Thyroid gland (tissue), 4 donors: ENCODE results near the gene AADAT. TPM values are rescaled to one million over a fixed set of nuclear protein-coding genes. Genes with fewer than 3 reads are reported as not detected.

Experiments
- DNase-seq, 2 donors: peaks; one replicate each; pipeline ENCODE4 v3.0.0-alpha.2; 2019
- H3K27ac ChIP-seq, 3 donors: fragments of 200-600 bp; sonication (generic); 1 replicate in 2 of 3; 2 replicates in 1 of 3; pipeline ENCODE4 v1.5.1; 2016 to 2019; ENCODE audit warnings: mild to moderate bottlenecking in 1 of 3, moderate library complexity in 1 of 3
- H3K27me3 ChIP-seq: fragments of 200-600 bp; sonication (generic); one replicate; pipeline ENCODE4 v1.5.1; 2019
- H3K36me3 ChIP-seq, 2 donors: fragments of 200-600 bp; sonication (generic); one replicate each; pipeline ENCODE4 v1.5.1; 2016 to 2019
- H3K4me1 ChIP-seq, 2 donors: fragments of 200-600 bp; sonication (generic); one replicate each; pipeline ENCODE4 v1.5.1; 2017 to 2019
- H3K4me3 ChIP-seq, 3 donors: fragments of 200-600 bp; sonication (generic); replicated peaks in 1 of 3; 1 replicate in 2 of 3; 2 replicates in 1 of 3; pipeline ENCODE4 v1.5.1; 2016; ENCODE audit warnings: mild to moderate bottlenecking in 1 of 3
- H3K9me3 ChIP-seq: fragments of 200-600 bp; sonication (generic); one replicate; pipeline ENCODE4 v1.5.1; 2017
- CTCF ChIP-seq, 6 experiments: fragments of 200-600 bp in 3 of 6; fragments of 450-650 bp in 3 of 6; sonication (generic) in 3 of 6; IDR thresholded peaks; one replicate each; pipeline ENCODE4 v1.5.1; 2016 to 2019; ENCODE audit warnings: antibody characterized with exemption in 6 of 6, mild to moderate bottlenecking in 2 of 6, inconsistent platforms in 1 of 6, moderate library complexity in 1 of 6
- POLR2A ChIP-seq, 2 donors: fragments of 450-650 bp; IDR thresholded peaks; one replicate each; pipeline ENCODE4 v1.6.1; 2017; ENCODE audit warnings: antibody characterized with exemption in 2 of 2, mild to moderate bottlenecking in 2 of 2, moderate library complexity in 1 of 2
- WGBS, 2 donors: methylation state at CpG; one replicate each; pipeline ENCODE4 v1.1.5; 2017; 5-methylcytosine and 5-hydroxymethylcytosine counted together
- intact Hi-C: fragments of 100-400 bp; cut with DNase I; formaldehyde crosslinking; loops from one replicate; pipeline ENCODE4 v1.15.1; 2023
- total RNA-seq, 4 donors: library from RNA; depleted of rRNA; stranded (reverse); fragments of >200 nt; gene quantifications; one replicate each; pipeline ENCODE4 v1.2.3, GENCODE V29; 2016

Gene AADAT
- total RNA-seq, 4 donors from 2014 or later: 5.7 to 12.1 (median 8.9) TPM

- TF ChIP-seq POLR2A (IDR thresholded peaks at IDR 0.05) (no peak), CTCF (IDR thresholded peaks at IDR 0.05) (no peak)
- Histone ChIP-seq H3K27ac (no peak overlapping the region), H3K9me3 (no peaks in the 10 kb centered on the region), H3K27me3 (no peaks in the 10 kb centered on the region), H3K4me1 (no peaks in the 10 kb centered on the region), H3K4me3 (no peak overlapping the region), H3K36me3 (peaks cover 0 to 9% of the 10 kb centered on the region in 2 donors)
- intact Hi-C loops: no loop called here
- DNase-seq: no peak
- WGBS, 2 donors: 79 to 85% methylated on average over 2 of the region's 2 CpGs
These were observed 6.2 kb downstream of the AADAT start for GRCh38 chr4:170083541-170083940.

- WGBS, 2 donors: 87 to 95% methylated on average over 2 to 3 of the region's 3 CpGs
- Histone ChIP-seq H3K4me3 (no peak overlapping the region), H3K36me3 (peaks cover 4 to 6% of the 10 kb centered on the region in 2 donors), H3K27me3 (no peaks in the 10 kb centered on the region), H3K9me3 (no peaks in the 10 kb centered on the region), H3K27ac (no peak overlapping the region), H3K4me1 (no peaks in the 10 kb centered on the region)
- TF ChIP-seq CTCF (IDR thresholded peaks at IDR 0.05): no peak
- TF ChIP-seq POLR2A (IDR thresholded peaks at IDR 0.05): no peak
- DNase-seq: no peak
- intact Hi-C loops: no loop called here
These were observed 9.3 kb downstream of the AADAT start for GRCh38 chr4:170080496-170080895.

- peaks cover 4 to 6% of the 10 kb centered on the region in 2 donors for H3K36me3 ChIP-seq
- no peak for DNase-seq
These were observed 9.8 kb downstream of the AADAT start for GRCh38 chr4:170079981-170080380.

GRCh38 chr4:170071196-170071595, 18.6 kb downstream of the AADAT start:
- Histone ChIP-seq H3K27ac (no peak overlapping the region), H3K4me3 (no peak overlapping the region), H3K4me1 (no peaks in the 10 kb centered on the region), H3K9me3 (no peaks in the 10 kb centered on the region), H3K27me3 (no peaks in the 10 kb centered on the region), H3K36me3 (peaks cover 0 to 2% of the 10 kb centered on the region in 2 donors)
- intact Hi-C loops: no loop called here
- 92 to 96% methylated on average over 6 of the region's 6 CpGs for WGBS, 2 donors
- no peak for DNase-seq
- TF ChIP-seq POLR2A (IDR thresholded peaks at IDR 0.05) (no peak), CTCF (IDR thresholded peaks at IDR 0.05) (no peak)

More at GRCh38 chr4:170079981-170080380, 9.8 kb downstream of the AADAT start:
- no peak overlapping the region for H3K4me3 ChIP-seq
- 92 to 94% methylated on average over 2 of the region's 2 CpGs for WGBS, 2 donors
- no peaks in the 10 kb centered on the region for H3K4me1 ChIP-seq
- H3K9me3 ChIP-seq: no peaks in the 10 kb centered on the region
- intact Hi-C loops: no loop called here
- H3K27me3 ChIP-seq: no peaks in the 10 kb centered on the region
- no peak overlapping the region for H3K27ac ChIP-seq
- no peak for TF ChIP-seq CTCF (IDR thresholded peaks at IDR 0.05)
- no peak for TF ChIP-seq POLR2A (IDR thresholded peaks at IDR 0.05)

GRCh38 chr4:170068438-170069128, 21.2 kb downstream of the AADAT start:
- DNase-seq: no peak
- intact Hi-C loops: no loop called here
- TF ChIP-seq CTCF (IDR thresholded peaks at IDR 0.05): no peak
- no peak for TF ChIP-seq POLR2A (IDR thresholded peaks at IDR 0.05)
- H3K27me3 ChIP-seq: no peaks in the 10 kb centered on the region
- H3K27ac ChIP-seq: no peak overlapping the region
- no peaks in the 10 kb centered on the region for H3K9me3 ChIP-seq
- H3K4me1 ChIP-seq: no peaks in the 10 kb centered on the region
- 94 to 96% methylated on average over 8 of the region's 8 CpGs for WGBS, 2 donors
- no peak overlapping the region for H3K4me3 ChIP-seq
- peaks cover 0 to 3% of the 10 kb centered on the region in 2 donors for H3K36me3 ChIP-seq
